Activated T-cell treated with anti-CD3 and anti-CD28 coated beads, Interleukin-2, amount 50 U/mL, for 48 hours (primary cell): Measurements from ENCODE around the gene CIAPIN1.
"Not testable (repeated sequence)": the region's sequence is repeated elsewhere in the genome, so short reads cannot be mapped to it uniquely, and the experiment has no call there.

ENCODE experiments used
- DNase-seq, 2 experiments: peaks; one replicate each; pipeline ENCODE4 v3.0.0-alpha.2; 2020

CIAPIN1 gene

DNA sequence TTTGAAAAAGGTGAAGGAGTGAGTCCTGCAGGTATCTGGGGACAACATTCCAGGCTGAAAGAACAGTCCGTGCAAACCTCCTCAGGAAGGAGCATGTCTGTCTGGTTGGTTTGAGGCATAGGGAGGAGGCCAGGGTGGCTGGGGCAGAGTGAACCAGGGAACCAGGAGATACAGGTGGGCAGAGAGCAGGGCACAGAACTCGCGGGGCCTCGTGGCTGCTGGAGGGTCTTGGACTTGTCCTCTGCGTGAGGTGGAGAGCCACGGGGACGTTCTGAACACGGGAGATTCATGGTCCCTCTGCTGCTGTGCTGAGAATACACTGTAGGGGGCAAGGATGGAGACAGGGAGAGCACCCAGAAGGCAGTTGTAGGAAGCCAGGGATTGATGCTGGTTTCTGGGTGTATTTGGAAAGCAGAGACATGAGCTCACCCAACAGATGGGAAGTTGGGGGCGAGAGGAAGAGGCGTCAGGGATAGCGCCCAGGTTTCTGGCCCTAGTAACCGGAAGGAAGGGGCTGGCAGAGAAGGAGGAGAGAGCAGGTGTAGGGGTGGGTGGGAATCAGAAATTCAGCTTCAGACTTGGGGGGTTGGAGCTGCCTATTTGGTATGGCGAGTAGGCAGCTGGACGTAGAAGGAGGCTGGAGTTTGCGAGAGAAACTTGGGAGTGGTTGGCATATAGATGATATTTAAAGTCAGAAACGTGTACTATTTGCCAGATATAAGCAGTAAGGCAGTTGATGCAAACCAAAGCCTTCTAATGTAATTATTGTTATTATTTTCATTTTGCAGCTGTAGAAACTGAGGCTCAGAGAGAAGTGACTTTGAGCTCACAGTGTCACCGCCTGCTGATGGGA is 43.0 kb downstream of the CIAPIN1 start, which contains the start of gene CCL17:
Gene CCL17 (plus strand): TSS at position 803 of the 853 bp plus-strand sequence. CDS start 9,166 bp downstream, outside the sequence.
- DNase-seq = no peak

DNA sequence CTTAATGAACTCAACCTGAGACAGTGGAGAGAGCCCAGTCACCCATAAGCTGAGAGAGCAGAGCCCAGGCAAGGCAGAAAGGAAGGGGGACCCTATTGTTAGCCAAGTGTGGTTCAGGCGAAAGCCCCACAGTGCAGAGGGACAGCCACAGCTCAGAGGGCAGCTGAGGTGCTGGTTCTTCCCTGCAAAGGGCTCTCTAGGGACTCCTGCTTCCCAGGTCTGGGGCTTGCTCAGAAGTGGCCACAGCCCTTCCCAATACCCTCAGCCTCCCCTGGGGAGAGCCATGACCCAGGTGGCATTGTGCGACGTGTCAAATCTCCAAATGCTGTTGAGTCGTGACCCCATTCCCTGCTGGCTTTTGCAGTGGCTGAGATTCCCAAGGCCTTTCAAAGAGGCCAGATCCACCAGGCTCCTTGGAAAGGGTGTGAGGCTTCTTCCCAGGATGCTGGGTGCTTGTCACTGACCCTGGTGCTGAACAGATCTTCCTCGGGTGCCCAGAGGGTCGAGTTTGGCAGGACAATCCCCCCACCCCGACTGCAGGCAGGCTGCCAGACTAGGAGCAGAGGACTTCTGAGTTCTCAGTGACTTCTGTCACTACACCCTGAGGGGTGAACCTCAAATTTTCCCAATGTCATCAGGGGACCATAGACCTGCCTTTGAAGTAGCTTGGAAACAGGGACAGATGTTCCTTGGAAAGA is 45.1 kb downstream of the CIAPIN1 start:
- DNase-seq = no peak

DNA sequence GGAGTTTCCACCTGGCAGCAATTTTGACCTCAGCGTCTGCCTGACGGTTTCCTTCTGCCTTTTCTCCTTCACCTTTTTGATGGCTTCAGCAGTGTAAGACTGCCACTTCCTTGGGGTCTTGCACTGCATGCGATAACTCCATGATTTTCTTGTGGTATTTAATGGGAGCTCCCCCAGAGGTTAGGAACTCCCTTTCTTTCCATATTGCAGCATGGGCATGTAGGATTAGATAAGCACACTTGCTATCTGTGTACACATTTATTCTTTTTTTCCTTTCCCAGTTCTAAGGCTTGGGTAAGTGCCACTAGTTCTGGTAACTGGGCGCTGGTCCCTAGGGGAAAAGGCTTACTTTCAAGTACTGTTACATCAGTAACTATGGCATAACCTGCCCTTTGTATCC is 49.7 kb downstream of the CIAPIN1 start:
- not testable (repeated sequence) for DNase-seq

DNA sequence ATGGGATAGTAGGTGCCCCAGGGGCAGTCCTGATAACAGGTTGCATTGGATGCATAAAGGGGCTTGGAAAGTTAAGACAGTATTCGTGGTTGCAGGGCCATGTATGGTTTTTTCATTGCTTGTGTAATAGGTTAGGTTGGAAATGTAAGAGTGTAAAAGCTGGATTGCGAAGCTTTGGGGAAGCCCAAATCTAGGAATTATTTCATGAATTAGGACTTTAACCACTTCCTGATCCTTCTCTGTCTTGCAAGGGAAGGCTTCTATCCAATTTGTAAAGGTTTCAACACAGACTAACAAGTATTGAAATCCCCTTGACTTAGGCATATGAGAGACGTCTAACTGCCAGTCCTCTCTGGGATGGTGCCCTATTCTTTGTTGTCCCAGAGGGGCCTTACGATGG is 50.4 kb downstream of the CIAPIN1 start:
- no peak for DNase-seq

DNA sequence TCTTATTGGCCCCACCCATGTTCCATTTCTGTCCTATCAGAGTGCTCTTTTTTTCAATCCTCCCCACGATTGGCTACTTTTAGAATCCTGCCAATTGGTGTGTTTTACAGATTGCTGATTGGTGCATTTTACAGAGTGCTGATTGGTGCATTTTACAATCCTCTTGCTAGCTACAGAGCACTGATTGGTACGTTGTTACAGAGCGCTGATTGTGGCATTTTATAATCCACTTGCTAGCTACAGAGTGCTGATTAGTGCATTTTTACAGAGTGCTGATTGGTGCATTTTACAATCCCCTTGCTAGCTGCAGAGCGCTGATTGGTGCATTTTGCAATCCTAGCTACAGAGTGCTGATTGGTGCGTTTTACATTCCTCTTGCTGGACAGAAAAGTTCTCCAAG is 52.2 kb downstream of the CIAPIN1 start:
- no peak for DNase-seq

DNA sequence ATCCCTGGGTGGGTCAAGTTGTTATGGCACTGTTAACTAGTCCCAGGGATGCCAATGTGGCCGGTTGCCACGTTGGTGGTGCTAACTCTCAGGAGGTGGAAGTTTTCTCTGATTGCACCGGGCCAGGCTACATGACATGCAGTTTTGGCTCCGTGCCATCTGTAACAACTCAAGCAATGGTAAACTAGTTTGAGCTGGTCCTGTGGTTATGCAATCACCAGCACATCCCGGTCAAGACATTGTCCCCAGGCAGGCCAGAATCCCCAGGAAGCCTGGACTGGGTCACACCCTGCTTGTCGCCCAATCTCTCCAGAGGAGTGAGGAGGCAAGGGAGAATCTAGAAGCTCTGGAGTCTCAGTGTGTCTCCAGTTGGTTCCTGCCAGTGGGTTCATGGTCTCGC is 52.7 kb downstream of the CIAPIN1 start:
- no peak for DNase-seq

DNA sequence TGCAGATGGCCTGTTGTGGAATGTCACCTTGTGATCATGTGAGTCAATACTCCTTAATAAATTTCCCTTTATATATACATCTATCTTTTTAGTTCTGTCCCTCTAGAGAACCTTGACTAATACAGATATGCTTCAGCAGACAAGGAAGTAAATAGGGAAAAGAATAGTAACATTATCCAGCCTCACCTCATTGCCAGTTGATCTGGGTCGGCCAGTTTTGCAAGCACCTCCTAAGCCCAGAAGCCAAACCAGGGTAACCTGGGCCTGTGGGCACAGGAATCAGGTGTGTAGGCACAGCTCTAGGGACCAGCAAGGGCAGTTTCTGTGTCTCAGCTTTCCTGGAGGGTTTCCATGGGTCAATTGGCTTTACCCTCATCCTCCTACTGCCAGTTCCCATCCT is 54.5 kb downstream of the CIAPIN1 start:
- DNase-seq = no peak

DNA sequence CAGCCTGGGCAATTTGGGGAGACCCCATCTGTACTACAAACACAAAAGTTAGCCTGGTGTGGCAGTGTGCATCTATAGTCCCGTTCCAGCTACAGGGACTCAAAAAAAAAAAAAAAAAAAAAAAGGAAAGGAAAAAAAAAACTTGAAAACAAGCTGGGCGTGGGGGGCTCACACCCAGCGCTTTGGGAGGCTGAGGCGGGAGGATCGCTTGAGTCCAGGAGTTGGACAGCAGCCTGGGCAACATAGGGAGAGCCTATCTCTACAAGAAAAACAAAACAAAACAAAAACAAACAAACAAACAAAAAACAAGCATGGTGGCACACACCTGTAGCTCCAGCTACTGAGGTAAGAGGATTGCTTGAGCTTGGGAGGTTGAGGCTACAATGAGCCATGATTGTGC is 55.5 kb downstream of the CIAPIN1 start:
- DNase-seq = no peak

DNA sequence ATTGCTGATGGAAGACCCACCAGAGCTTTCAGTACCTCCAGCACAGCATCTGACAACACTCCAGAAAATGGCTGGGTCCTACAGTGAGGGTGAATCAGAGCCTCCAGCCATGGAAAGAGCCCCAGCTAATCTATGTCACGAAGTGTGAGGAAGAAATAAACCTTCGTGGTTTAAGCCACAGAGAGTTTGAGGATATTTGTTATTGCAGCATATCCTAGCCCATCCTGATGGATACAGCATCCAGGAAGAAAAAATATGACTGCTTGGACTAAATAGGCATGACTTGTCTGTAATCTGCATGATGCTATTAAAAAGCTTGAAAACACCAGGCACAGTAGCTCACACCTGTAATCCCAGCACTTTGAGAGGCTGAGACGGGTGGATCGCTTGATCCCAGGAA is 55.9 kb downstream of the CIAPIN1 start:
- no peak for DNase-seq

DNA sequence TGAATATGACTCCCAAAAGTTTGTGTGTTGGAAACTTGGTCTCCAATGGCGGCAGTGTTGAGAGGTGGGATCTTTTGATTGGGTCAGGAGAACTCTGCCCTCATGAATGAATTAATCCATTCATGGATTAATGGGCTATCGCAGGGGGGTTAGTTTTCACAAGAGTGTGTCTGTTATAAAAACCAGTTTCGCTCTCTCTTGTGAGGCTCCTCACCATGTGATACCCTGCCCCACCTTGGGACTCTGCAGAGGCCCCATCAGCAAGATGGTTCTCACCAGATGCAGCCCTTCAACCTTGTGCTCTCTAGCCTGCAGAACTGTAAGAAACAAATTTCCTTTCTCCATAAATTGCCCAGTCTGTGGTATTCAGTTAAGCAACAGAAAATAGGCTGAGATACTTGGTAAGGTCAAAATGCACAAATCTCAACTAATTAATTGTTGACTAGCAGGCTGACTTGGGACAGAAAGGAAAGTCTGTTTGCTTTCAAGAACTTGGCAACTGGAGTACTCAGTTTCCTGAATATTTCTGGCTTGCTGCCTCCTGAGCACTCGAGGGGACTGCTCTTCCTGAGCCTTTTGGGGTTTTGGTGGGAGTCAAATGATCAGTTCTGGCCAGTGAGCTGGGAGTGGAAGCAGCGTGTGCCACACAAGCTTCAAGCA is 56.4 kb downstream of the CIAPIN1 start:
- DNase-seq = no peak

DNA sequence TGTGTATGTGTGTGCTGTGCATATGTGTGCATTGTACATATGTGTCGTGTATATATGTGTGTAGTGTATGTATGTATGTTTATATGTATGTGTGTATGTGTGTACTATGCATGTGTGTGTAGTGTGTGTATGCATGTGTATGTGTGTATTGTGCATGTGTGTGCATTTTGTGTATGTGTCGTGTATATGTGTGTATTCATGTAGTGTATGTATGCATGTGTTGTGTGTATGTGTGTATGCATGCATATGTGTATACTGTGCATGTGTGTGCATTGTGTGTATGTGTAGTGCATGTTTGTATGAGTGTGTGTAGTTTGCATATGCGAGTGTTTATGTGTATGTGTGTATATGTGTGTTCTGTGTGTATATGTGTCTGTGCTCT is 58.1 kb downstream of the CIAPIN1 start:
- no peak for DNase-seq

DNA sequence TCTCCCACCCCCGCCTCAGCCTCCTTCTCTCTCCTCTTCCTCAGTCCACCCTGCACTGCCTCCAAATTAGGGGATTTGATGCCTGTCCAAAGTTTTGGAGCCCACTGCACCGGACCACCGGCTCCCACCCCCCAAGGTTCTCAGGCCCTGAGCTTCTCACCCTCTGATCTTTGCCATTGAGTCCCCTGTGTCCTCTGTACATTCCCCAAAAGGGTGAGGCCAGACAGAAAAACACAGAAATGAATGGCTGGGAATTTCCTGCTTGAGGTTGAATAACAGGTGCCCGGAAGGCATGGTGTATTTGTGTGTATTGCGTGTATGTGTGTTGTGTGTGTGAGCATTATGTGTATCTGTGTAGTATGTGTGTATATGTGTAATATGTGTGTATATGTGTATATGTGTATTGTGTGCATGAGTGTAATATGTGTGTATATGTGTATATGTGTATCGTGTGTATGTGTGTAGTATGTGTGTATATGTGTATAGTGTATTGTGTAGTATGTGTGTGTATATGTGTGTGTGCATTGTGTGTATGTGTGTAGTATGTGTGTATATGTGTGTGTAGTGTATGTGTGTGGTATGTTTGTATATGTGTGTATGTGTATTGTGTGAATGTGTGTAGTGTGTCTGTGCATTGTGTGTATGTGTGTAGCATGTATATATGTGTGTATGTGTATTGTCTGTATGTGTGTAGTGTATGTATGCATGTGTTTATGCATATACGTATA is 58.7 kb downstream of the CIAPIN1 start:
- no peak for DNase-seq

DNA sequence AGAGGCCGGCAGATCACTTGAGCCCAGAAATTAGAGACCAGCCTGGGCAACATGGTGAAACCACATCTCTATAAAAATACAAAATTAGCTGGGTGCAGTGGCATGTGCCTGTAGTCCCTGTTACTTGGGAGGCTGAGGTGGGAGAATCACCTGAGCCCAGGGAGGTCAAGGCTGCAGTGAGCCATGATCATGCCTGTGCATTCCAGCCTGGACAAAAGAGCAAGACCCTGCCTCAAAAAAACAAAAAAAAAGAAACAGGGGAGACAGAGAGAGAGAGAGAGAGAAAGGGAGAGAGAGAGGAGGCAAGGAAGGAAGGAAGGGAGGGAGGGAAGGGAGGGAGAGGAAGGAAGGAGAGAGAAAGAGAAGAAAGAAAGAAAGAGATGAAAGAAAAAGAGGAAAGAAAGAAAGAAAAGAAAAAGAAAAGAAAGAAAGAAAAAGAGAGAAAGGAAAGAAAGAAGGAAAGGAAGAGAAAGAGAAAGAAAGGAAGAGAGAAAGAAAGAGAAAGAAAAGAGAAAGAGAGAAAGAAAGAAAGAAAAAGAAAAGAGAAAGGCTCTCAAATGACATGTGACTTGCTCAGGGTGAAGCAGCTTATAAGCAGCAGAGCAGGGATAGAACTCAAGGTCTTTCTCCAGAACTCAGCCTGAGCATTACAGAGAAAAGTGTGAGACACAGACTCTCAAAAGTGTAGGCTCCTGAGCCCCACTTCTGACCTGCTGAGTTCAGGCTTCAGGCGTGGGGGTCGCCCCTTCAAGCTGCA is 59.4 kb downstream of the CIAPIN1 start:
- DNase-seq = no peak

DNA sequence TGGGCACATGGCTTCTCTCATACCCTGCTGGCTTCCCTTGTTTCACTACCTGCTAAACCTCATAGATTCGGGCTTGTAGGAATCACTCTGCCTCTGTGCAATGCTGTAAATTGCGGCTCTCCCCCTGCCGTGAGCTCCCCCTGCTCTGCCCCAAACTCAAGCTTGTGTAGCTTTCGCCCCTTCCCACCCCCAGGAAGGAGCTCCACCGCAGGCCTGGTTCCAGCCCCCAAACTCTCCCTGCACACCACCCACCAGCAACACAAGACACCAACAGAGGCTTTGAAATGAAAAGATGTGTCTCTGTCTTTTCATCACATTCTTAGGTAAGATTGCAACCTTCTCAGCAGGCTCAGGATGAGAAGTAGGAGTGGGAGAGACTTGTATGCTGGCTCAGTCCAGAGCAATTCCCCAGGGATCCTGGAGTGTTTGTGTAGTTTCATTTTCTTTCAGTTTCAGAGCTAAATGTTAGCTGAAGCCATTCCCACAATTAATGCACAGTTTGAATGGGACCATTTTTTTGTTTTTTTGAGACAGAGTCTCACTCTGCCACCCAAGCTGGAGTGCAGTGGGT is 60.7 kb downstream of the CIAPIN1 start:
- no peak for DNase-seq

DNA sequence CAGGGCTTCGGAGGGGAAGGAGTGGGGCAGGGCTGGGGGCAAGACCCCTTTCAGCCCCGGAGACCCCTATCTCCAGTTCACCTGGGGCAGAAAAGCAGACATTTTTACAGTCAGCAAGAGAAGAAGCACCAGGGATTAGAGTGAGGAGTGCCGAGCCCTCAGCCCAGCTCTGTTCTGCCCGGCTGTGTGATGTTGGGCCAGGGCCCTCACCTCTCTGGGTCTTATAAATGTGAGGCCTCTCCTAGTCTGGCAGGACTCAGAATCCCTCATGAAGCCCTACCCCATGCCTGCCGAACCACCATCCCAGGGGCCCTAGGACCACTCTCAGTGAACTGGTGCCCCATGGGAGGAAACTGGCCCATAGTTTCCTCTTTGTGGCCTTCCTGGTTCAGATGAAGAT is 62.1 kb downstream of the CIAPIN1 start:
- no peak for DNase-seq

DNA sequence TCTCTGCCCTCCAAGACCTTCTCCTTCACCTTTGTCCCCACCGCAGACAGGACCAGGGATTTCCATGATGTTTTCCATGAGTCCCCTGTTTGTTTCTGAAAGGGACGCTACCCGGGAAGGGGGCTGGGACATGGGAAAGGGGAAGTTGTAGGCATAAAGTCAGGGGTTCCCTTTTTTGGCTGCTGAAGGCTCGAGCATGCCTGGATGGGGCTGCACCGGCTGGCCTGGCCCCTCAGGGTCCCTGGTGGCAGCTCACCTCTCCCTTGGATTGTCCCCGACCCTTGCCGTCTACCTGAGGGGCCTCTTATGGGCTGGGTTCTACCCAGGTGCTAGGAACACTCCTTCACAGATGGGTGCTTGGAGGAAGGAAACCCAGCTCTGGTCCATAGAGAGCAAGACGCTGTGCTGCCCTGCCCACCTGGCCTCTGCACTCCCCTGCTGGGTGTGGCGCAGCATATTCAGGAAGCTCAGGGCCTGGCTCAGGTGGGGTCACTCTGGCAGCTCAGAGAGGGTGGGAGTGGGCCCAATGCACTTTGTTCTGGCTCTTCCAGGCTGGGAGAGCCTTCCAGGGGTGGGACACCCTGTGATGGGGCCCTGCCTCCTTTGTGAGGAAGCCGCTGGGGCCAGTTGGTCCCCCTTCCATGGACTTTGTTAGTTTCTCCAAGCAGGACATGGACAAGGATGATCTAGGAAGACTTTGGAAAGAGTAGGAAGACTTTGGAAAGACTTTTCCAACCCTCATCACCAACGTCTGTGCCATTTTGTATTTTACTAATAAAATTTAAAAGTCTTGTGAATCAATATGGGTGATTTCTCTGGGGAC is 62.7 kb downstream of the CIAPIN1 start:
- no peak for DNase-seq

DNA sequence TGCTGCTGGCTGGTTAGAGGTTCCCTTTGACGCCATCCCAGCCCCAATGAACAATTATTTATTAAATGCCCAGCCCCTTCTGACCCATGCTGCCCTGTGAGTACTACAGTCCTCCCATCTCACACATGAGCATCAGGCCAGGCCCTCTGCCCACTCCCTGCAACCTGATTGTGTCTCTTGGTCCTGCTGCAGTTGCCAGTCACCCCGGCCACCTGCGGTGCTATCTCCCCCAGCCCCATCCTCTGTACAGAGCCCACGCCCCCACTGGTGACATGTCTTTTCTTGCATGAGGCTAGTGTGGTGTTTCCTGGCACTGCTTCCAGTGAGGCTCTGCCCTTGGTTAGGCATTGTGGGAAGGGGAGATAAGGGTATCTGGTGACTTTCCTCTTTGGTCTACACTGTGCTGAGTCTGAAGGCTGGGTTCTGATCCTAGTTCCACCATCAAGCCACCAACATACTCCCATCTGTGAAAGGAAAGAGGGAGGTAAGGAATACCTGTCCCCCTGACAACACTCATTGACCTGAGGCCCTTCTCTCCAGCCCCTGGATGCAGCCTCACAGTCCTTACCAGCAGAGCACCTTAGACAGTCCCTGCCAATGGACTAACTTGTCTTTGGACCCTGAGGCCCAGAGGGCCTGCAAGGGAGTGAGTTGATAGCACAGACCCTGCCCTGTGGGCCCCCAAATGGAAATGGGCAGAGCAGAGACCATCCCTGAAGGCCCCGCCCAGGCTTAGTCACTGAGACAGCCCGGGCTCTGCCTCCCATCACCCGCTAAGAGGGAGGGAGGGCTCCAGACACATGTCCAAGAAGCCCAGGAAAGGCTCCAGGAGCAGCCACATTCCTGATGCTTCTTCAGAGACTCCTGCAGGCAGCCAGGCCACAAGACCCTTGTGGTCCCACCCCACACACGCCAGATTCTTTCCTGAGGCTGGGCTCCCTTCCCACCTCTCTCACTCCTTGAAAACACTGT is 63.6 kb downstream of the CIAPIN1 start:
- DNase-seq = no peak

DNA sequence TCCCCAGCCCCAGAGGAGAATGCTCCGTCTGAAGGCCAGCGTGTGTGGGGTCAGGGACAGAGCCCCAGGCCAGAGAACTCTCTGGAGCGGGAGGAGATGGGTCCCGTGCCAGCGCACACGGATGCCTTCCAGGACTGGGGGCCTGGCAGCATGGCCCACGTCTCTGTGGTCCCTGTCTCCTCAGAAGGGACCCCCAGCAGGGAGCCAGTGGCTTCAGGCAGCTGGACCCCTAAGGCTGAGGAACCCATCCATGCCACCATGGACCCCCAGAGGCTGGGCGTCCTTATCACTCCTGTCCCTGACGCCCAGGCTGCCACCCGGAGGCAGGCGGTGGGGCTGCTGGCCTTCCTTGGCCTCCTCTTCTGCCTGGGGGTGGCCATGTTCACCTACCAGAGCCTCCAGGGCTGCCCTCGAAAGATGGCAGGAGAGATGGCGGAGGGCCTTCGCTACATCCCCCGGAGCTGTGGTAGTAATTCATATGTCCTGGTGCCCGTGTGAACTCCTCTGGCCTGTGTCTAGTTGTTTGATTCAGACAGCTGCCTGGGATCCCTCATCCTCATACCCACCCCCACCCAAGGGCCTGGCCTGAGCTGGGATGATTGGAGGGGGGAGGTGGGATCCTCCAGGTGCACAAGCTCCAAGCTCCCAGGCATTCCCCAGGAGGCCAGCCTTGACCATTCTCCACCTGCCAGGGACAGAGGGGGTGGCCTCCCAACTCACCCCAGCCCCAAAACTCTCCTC is 64.5 kb downstream of the CIAPIN1 start:
- no peak for DNase-seq
